Thyroid gland (tissue), 4 donors: ENCODE data around the gene WDR91.

Experiments used
- POLR2A ChIP-seq, 2 donors: fragments of 450-650 bp; IDR thresholded peaks; one replicate each; pipeline ENCODE4 v1.6.1; 2017; ENCODE audit warnings: antibody characterized with exemption in 2 of 2, mild to moderate bottlenecking in 2 of 2, moderate library complexity in 1 of 2
- TF ChIP-seq, protein P1 (sequence below), 6 experiments: fragments of 200-600 bp in 3 of 6; fragments of 450-650 bp in 3 of 6; sonication (generic) in 3 of 6; IDR thresholded peaks; one replicate each; pipeline ENCODE4 v1.5.1; 2016 to 2019; ENCODE audit warnings: antibody characterized with exemption in 6 of 6, mild to moderate bottlenecking in 2 of 6, inconsistent platforms in 1 of 6, moderate library complexity in 1 of 6

DNA sequence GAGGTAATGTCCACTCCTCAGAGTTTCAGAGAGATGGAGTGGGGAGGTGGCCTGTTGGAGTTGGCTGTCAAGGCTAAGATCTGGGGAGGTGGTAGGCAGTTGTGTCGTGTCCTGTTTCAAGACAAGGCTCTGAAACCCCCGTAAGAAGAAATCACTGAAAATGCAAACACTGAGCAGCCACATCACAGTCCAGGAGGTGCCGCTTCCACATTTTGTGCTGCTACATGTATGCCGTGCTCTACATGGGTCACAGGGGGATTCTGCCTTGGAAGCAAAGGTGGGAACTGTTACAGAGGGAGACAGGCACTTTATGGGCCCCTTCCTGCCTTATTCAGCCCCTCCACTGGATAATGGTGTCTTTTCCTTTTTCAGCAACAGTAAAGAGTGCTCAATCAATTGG, 11.9 kb downstream of the WDR91 start:
- no peak for TF ChIP-seq POLR2A (IDR thresholded peaks at IDR 0.05)
- TF ChIP-seq, protein P1, sequence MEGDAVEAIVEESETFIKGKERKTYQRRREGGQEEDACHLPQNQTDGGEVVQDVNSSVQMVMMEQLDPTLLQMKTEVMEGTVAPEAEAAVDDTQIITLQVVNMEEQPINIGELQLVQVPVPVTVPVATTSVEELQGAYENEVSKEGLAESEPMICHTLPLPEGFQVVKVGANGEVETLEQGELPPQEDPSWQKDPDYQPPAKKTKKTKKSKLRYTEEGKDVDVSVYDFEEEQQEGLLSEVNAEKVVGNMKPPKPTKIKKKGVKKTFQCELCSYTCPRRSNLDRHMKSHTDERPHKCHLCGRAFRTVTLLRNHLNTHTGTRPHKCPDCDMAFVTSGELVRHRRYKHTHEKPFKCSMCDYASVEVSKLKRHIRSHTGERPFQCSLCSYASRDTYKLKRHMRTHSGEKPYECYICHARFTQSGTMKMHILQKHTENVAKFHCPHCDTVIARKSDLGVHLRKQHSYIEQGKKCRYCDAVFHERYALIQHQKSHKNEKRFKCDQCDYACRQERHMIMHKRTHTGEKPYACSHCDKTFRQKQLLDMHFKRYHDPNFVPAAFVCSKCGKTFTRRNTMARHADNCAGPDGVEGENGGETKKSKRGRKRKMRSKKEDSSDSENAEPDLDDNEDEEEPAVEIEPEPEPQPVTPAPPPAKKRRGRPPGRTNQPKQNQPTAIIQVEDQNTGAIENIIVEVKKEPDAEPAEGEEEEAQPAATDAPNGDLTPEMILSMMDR (IDR thresholded peaks at IDR 0.05), result no peak
